CD4-positive, alpha-beta T cell treated with Interleukin-12 subunit alpha and Interleukin-12 subunit beta, for 1 hour (primary cell): ENCODE results near the gene TRIL.

Experiments
- DNase-seq: peaks from one replicate; pipeline ENCODE4 v3.0.0-alpha.2; 2020

TRIL gene, protein sequence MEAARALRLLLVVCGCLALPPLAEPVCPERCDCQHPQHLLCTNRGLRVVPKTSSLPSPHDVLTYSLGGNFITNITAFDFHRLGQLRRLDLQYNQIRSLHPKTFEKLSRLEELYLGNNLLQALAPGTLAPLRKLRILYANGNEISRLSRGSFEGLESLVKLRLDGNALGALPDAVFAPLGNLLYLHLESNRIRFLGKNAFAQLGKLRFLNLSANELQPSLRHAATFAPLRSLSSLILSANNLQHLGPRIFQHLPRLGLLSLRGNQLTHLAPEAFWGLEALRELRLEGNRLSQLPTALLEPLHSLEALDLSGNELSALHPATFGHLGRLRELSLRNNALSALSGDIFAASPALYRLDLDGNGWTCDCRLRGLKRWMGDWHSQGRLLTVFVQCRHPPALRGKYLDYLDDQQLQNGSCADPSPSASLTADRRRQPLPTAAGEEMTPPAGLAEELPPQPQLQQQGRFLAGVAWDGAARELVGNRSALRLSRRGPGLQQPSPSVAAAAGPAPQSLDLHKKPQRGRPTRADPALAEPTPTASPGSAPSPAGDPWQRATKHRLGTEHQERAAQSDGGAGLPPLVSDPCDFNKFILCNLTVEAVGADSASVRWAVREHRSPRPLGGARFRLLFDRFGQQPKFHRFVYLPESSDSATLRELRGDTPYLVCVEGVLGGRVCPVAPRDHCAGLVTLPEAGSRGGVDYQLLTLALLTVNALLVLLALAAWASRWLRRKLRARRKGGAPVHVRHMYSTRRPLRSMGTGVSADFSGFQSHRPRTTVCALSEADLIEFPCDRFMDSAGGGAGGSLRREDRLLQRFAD

DNA sequence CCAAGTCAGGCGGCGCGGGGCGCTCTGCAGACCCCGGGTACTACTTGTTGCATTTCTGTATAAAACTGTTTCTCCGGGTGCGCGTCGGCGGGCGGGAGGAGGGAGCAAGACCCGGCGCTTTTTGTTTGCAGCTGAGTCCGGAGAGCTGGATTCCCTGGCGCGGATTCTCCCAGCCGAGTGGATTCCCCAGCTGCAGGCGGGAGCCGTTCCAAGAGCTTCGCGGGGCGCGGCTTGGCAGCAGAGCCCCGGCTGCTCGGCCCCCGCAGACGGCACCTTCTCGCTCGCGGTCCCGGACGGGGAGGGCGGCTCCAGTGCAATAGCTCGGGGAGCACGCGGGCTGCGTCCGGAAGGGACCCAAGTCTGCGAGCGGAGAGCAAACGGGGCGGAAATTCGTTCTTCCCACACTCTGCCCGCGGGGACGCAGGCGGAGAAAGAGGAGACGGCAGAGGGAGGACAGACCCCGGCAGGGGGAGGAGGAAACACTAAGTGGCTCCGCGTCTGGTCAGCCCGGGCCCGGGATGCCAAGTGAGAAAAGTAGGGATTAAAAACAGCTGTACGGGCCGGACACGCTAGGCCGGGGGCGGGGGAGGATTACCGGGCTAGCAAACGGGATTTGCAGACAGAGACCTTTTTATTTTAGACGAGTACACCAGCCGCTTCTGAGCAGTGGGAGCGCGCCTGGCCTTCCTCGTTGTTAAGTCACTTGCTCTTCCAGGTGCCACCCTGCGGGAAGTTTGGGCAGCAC is at the start of gene TRIL:
TRIL (minus strand) TSS at position 96 of the 745 bp plus-strand sequence. CDS start 284 bp downstream, outside the sequence.
- no peak for DNase-seq

DNA sequence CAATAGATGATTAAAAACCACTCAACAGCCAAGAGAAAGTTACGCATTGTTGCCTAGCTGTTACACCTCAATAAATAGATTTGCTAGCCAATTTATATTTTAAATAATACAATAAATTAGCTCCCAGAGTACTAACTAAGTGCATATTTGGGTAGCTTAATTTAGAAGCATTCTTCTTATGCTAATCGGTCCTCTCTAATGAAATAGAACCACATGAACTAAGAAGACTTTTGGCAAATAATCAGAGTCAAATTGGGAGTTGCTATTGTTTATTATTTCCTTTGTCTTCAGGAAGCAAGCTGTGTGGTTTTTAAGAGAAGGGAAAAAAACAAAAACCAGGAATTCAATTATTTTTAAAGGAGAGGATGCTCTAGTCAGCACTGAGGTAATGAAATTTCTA is 49.0 kb upstream of the TRIL start:
- DNase-seq, result no peak

GRCh38 chr7:29005829-29006228 is 47.7 kb upstream of the TRIL start:
- no peak for DNase-seq

DNA sequence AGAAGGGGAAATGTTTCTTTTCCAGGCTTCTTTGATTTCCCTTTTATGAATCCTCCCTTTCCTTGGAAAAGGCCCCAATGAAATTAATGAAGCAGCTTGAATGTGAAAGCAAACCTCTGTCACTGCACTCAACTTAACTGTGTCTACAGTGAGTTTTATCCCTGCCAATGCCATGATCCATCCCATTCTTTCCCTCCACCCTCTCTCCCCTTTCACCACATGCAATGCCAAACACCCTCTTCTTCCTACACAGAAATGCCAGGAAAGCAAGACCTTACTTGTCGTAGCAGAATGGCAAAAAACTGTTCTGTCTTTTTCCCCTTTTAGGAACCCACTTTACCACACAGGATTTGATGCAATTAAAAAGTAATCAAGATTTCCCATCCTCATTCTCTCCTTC is 47.3 kb upstream of the TRIL start:
- DNase-seq, result no peak

- DNase-seq, result no peak
Measured at GRCh38 chr7:29003703-29004102, 45.6 kb upstream of the TRIL start.

- no peak for DNase-seq
Measured at GRCh38 chr7:29000717-29001076, 42.6 kb upstream of the TRIL start.

DNA sequence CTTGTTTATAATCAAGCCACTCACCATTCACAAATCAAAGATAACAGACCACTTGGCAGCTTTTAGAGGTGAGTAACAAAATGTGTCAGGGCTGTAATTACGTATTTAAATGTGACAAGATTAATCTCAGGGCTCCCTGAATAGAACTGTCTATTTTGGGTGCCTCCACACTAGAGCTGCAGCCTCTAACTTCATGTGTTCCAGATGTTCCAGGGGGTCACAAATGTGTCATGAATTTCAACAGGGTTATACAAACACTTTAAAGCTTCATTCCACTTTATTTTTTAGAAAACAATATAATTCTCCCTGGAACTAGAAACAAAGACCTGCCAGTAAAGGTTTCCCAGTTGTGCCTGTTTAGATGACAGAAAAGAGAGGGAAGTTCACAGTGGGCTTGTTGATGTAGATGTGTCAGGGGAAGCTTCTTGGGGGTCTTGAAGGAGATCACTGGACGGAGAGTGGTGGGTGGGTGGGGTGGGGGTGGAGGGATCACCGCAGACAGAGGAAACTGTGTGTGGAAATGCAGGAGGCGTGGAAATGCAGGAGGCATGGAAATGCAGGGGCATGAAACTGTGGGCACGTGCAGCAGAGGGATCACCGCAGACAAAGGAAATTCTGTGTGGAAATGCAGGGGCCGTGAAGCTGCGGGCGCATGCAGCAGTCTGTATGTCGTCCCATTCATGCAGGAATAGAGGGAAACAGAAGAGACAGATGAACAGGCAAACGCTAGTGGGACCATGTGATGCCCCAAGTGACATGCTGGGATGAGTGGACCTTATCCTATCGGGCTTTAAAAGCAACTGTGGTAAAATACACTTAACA is 42.0 kb upstream of the TRIL start:
- DNase-seq, result no peak

- no peak for DNase-seq
Measured at GRCh38 chr7:28999427-28999826, 41.3 kb upstream of the TRIL start.

GRCh38 chr7:28998105-28998504 is 40.0 kb upstream of the TRIL start:
- no peak for DNase-seq

DNA sequence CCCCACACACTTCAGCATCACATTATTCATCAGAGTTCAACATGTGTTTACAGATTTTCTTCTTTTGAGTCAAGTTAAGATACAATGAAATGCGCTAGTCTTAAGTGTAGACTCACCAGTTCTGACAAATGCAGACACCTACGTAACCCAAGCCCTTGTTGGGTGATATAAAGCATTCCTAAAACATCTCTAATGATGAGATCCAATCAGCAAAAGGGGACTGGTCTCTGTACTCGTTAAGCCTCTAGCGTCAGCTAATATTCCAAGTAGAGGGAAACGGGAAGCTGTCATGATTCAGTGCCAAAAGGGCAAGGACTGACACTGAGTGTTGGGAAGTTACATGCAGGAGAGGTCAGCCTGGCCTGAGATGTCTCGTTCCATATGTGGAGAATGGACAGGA is 38.7 kb upstream of the TRIL start:
- no peak for DNase-seq

GRCh38 chr7:28993371-28993770 is 35.2 kb upstream of the TRIL start:
- no peak for DNase-seq

- no peak for DNase-seq
Measured at GRCh38 chr7:28992798-28993197, 34.7 kb upstream of the TRIL start.

DNA sequence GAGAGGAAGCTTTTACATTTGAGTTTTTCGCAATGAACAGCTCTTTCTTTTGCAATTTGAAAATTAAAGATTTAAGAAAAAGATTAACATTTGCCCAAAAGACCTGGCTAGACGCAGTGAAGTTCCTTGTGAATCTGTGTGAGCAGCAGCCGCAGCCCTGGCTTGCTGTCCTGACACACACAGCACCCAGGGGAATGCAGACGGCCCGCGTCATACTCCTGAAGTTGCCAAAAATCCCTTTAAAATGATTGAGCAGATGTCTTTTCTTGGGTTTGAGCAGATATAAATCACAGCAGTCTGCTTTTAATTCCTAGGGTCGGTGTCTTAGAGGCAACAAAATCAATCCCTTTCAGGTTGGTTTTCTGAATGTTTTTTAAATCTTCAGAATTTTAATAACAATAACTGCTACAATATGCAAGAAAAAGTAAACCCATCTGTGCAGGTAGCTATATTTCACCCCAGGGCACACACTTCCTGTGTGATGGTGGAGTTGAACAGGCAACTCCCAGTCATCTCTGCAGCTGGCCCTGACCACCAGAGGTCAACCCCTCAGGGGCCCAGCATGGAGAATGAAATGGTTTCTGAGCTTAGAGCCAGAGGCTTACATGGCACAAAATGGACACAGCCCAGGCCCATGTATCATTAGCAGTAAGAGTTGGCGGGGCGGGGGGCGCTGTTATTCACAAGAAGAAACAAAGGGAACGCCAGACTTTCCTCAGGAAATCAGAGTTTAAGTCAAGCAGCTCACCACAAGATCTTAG is 32.2 kb upstream of the TRIL start:
- no peak for DNase-seq

- no peak for DNase-seq
Measured at GRCh38 chr7:28989211-28989980, 31.3 kb upstream of the TRIL start.

- DNase-seq, result no peak
Measured at GRCh38 chr7:28988810-28989209, 30.7 kb upstream of the TRIL start.

- no peak for DNase-seq
Measured at GRCh38 chr7:28988091-28988490, 30.0 kb upstream of the TRIL start.

DNA sequence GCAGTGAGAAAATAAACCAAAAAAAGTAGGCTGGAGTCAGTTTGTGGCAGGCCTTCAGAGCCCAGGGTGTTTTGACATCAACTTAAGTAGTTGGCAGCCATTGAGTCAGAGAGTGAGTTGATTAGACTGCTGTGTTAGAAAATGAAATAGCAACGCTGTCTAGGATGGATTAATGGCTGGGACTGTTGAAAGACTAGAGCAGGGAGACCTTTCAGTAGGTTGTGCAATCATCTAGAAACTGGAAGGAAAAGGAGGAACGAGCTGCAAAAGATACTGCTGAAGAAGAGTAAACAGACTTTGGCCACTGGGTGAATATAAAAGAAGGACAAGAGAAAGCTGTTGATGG is 28.6 kb upstream of the TRIL start:
- no peak for DNase-seq

- DNase-seq, result no peak
Measured at GRCh38 chr7:28986028-28986764, 28.1 kb upstream of the TRIL start.

DNA sequence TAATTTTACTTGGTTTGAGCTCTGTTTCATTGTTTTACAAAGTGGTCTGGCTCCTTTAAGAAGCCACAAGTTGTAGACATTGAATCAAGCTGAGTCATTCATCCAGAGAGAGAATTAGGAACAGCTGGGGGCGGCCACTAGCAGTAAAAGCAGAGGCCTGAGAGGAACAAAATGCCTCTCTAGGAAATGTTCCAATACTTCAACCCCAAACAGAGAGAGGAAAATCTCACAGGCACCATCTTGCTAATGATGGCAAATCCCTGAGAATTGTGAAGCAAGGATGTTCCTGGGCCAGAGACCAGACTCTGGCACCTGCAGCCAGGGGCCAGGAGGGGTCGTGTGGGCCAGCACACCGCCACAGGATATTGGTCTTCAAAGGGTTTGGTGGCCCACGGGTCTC is 26.5 kb upstream of the TRIL start:
- no peak for DNase-seq

DNA sequence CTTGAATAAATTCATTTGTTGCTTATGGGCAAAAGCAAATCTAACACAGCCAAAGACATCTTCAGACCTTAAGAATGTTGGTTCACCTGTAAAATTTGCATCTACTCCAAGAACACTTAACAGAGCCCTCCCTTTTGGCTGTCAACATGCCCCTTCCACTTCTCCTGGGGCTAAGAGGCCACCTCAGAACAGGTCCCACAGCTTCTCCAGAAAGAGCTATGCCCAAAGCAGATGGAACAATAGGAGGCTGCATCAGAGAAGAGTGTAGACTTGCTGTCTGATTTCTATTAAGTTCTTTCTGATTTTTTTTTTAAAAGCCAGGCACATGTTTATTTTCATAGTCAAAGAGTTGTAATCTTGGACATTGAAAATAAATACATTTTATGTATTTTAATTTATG is 26.1 kb upstream of the TRIL start:
- no peak for DNase-seq
